HEK293T (cell line): ENCODE measurements around the gene GALK1.

ENCODE experiments used
- BHLHE40 ChIP-seq: fragments of 450-650 bp; IDR thresholded peaks from 2 replicates; pipeline ENCODE4 v1.6.1; 2016; ENCODE audit warnings: mild to moderate bottlenecking, moderate library complexity, borderline replicate concordance
- CTBP1 ChIP-seq: fragments of 450-650 bp; IDR thresholded peaks from 2 replicates; pipeline ENCODE4 v1.6.1; 2016; ENCODE audit warnings: borderline replicate concordance
- FOXA1 ChIP-seq: fragments of 450-650 bp; IDR thresholded peaks from 2 replicates; pipeline ENCODE4 v1.6.1; 2016; ENCODE audit warnings: mild to moderate bottlenecking
- HDGF ChIP-seq: fragments of 450-650 bp; IDR thresholded peaks from 2 replicates; pipeline ENCODE4 v1.6.1; 2017; ENCODE audit warnings: antibody characterized with exemption, borderline replicate concordance
- TARDBP ChIP-seq: fragments of 450-650 bp; IDR thresholded peaks from 2 replicates; pipeline ENCODE4 v1.6.1; 2016
- ZNF384 ChIP-seq: fragments of 450-650 bp; IDR thresholded peaks from 2 replicates; pipeline ENCODE4 v1.6.1; 2016

GRCh38 chr17:75777296-75777922 lies 12.4 kb upstream of the GALK1 start:
- TF ChIP-seq BHLHE40 (no peak), FOXA1 (no peak), ZNF384 (no peak), HDGF (no peak), CTBP1 (no peak), TARDBP (no peak)
